ENCODE results near the gene CSAG1.
"Not testable (repeated sequence)": the region's sequence is repeated elsewhere in the genome, so short reads cannot be mapped to it uniquely, and the experiment has no call there.

Gene CSAG1, protein sequence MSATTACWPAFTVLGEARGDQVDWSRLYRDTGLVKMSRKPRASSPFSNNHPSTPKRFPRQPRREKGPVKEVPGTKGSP

GRCh38 chrX:152733261-152733975, at the start of gene CSAG1, which contains the start of gene MAGEA12:
Gene CSAG1, minus strand, starts transcription at chrX:152733721. Its CDS starts 1,261 bp downstream, at chrX:152732460.
Gene MAGEA12, plus strand, starts transcription at chrX:152733757. Its CDS starts 2,405 bp downstream, at chrX:152736162.
- DNase-seq (ENCODE audit: low spot score), result no peak

DNA sequence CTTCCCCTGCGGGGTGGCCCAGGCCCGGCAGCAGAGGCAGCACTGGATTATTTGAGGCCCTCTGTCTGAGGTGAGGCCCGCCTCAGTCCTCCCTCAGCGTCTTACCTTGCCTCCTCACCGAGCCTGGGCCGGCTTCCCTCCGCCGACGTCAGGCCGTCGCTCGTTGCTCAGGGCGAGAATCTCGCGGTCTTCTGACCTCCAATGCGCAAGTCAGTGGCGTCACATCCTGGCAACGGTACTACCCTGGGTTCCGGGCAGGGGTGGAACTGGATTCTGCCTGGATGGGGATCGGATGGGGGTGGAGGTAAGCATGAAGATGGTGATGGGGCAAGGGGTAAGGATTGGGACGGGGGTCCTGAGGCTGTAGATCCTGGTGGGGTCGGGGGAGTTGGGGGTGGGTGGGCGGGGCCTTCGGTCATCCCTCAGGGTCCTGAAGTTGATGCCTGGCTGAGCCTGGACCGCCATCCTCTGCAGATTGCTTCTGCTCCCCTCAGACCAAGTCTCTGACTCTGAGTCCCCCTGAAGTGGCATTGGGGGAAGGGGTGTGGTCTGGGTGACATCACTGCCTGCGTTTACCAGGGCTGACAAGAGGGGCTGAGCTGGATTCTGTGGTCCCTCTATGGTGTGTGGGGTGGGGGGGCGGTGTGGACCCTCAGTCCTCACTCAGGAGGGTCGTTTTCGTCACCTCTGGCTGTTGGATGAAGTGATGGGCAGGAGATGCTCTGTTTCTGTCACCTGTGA, 36.2 kb upstream of the CSAG1 start, which contains the start of gene MAGEA6:
TSS of gene MAGEA6 (minus strand) at position 141 of the 741 bp plus-strand sequence. CDS start 2,039 bp downstream, outside the sequence.
- DNase-seq (ENCODE audit: low spot score), result not testable (repeated sequence)

GRCh38 chrX:152766562-152766961, 33.0 kb upstream of the CSAG1 start:
- DNase-seq (ENCODE audit: low spot score), result not testable (repeated sequence)

DNA sequence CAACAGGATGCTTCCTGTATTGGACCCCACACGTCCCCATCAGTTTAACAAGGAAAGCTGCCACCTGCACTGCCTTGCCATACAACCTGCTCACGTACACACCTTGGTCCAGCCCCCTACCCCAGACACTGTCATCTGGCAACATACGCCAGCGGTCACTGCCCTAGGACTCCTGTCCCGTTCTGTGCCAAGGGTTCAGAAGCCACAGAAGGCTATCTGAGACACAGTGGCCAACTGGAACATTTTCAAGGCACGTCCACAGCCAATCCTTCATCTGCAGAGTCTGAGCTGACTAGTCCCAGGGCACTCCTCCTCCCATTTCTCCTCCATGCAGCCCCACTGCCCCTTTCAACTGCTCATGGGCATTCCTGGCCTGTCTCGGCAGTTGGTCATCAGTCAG, 28.1 kb upstream of the CSAG1 start:
- DNase-seq (ENCODE audit: low spot score), result not testable (repeated sequence)

DNA sequence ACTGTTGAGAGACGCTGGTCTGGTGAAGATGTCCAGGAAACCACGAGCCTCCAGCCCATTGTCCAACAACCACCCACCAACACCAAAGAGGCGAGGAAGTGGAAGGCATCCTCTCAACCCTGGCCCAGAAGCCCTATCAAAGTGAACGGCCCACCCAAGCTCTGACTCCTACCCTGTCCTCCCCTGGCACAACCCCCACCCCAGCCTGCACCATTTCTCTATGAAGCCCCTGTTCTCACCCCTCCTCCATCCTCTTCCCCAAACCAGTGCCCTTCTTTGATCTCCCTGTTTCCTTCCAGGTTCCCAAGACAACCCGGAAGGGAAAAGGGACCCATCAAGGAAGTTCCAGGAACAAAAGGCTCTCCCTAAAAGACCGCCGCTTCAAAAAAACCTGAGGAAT, 26.0 kb upstream of the CSAG1 start:
- not testable (repeated sequence) for DNase-seq (ENCODE audit: low spot score)

DNA sequence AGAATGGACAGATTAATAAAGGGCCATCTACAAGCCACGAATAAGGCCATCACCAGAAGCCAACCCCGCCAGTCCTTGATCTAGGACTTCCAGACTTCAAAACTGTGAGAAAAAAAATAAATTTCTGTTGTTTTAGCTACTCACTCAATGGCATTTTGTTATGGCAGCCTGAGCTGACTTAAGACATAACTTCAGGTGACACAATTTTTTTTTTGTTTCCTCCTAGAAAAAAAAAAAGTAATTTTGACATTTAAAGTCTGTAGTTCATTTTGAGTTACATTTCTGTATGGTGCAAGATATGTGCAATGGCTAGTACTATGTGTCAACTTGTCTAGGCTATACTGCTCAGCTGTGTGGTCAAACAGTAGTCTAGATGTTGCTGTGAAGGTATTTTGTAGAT, 25.4 kb upstream of the CSAG1 start, which contains the start of gene CSAG3:
TSS of gene CSAG3 (plus strand) at position 301 of the 400 bp plus-strand sequence.
- not testable (repeated sequence) for DNase-seq (ENCODE audit: low spot score)

DNA sequence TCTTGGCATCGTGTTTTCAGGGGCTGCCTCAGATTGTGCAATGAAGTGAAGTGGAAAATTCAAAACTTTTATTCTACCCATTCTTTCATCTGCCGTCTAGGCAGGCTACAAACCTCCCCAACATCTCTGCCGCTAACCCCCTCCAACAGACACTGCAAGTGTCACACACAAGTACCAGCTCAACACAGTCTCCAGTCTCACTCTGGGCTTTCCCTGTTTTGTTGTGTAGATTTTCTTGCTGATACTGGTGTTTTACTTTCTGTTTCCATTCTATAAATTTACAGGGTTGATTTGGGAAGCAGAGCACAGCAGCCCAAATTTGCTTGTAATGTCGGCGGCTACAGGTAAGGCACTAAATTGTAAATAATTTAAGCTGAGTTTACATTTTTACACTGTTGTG, 21.4 kb upstream of the CSAG1 start:
- DNase-seq (ENCODE audit: low spot score), result not testable (repeated sequence)

DNA sequence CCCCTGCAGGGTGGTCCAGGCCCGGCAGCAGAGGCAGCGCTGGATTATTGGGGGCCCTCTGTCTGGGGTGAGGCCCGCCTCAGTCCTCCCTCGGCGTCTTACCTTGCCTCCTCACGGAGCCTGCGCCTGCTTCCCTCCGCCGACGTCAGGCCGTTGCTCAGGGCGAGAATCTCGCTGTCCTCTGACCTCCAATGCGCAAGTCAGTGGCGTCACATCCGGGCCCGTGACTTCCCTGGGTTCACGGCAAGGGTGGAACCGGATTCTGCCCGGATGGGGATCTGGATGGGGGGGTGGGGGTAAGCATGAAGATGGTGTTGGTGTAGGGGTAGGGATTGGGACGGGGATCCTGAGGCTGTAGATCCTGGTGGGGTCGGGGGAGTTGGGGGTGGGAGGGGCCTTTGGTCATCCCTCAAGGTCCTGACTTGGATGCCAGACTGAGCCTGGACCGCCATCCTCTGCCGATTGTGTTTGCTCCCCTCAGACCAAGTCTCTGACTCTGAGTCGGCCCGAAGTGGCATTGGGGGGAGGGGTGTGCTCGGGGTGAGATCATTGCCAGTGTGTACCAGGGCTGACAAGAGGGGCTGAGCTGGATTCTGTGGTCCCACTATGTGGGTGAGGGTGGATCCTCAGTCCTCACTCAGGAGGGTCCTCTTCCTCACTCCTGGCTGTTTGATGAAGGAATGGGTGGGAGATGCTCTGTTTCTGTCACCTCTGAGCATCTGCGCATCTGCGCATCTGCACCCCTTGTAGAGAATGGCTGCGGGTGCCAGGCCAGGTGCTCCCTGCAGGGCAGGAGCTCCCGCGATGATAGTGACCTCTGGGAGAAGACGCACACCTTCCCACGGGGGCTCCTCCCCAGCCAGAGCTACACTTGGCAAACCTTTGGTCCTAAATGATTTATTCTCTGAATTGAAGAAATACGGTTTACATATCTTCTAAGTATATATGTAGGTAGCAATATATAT, 20.4 kb upstream of the CSAG1 start, which contains the start of gene MAGEA2:
TSS of gene MAGEA2 (minus strand) at position 157 of the 965 bp plus-strand sequence. CDS start 2,479 bp downstream, outside the sequence.
- DNase-seq (ENCODE audit: low spot score), result not testable (repeated sequence)

GRCh38 chrX:152738560-152738959, 5.0 kb upstream of the CSAG1 start:
- no peak for DNase-seq (ENCODE audit: low spot score)

GRCh38 chrX:152736528-152736927, 3.0 kb upstream of the CSAG1 start:
- DNase-seq (ENCODE audit: low spot score), result not testable (repeated sequence)

- no peak for DNase-seq (ENCODE audit: low spot score)
These were observed 2.5 kb upstream of the CSAG1 start for GRCh38 chrX:152735860-152736511.

DNA sequence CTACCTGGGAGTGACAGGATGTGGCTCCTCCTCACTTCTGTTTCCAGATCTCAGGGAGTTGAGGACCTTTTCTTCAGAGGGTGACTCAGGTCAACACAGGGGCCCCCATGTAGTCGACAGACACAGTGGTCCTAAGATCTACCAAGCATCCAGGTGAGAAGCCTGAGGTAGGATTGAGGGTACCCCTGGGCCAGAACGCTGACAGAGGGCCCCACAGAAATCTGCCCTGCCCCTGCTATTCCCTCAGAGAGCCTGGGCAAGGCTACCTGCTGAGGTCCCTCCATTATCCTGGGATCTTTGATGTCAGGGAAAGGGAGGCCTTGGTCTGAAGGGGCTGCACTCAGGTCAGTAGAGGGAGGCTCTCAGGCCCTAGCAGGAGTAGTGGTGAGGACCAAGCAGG, 1.6 kb upstream of the CSAG1 start:
- no peak for DNase-seq (ENCODE audit: low spot score)

DNA sequence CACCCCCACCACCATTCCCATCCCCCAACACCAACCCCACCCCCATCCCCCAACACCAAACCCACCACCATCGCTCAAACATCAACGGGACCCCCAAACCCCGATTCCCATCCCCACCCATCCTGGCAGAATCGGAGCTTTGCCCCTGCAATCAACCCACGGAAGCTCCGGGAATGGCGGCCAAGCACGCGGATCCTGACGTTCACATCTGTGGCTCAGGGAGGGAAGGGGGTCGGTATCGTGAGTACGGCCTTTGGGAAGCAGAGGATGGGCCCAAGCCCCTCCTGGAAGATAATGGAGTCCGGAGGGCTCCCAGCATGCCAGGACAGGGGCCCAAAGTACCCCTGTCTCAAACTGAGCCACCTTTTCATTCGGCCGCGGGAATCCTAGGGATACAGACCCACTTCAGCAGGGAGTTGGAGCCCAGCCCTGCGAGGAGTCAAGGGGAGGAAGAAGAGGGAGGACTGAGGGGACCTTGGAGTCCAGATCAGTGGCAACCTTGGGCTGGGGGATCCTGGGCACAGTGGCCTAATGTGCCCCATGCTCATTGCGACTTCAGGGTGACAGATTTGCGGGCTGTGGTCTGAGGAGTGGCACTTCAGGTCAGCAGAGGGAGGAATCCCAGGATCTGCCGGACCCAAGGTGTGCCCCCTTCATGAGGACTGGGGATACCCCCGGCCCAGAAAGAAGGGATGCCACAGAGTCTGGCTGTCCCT, 780 bp upstream of the CSAG1 start:
- DNase-seq (ENCODE audit: low spot score), result not testable (repeated sequence)

- DNase-seq (ENCODE audit: low spot score), result no peak
These were observed 8.1 kb downstream of the CSAG1 start for GRCh38 chrX:152725409-152725808.

DNA sequence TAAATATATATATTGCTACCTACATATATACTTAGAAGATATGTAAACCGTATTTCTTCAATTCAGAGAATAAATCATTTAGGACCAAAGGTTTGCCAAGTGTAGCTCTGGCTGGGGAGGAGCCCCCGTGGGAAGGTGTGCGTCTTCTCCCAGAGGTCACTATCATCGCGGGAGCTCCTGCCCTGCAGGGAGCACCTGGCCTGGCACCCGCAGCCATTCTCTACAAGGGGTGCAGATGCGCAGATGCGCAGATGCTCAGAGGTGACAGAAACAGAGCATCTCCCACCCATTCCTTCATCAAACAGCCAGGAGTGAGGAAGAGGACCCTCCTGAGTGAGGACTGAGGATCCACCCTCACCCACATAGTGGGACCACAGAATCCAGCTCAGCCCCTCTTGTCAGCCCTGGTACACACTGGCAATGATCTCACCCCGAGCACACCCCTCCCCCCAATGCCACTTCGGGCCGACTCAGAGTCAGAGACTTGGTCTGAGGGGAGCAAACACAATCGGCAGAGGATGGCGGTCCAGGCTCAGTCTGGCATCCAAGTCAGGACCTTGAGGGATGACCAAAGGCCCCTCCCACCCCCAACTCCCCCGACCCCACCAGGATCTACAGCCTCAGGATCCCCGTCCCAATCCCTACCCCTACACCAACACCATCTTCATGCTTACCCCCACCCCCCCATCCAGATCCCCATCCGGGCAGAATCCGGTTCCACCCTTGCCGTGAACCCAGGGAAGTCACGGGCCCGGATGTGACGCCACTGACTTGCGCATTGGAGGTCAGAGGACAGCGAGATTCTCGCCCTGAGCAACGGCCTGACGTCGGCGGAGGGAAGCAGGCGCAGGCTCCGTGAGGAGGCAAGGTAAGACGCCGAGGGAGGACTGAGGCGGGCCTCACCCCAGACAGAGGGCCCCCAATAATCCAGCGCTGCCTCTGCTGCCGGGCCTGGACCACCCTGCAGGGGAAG, 19.4 kb downstream of the CSAG1 start, which contains the start of gene MAGEA2B:
TSS of gene MAGEA2B (plus strand) at position 814 of the 973 bp plus-strand sequence. CDS start 2,479 bp downstream, outside the sequence.
- not testable (repeated sequence) for DNase-seq (ENCODE audit: low spot score)

DNA sequence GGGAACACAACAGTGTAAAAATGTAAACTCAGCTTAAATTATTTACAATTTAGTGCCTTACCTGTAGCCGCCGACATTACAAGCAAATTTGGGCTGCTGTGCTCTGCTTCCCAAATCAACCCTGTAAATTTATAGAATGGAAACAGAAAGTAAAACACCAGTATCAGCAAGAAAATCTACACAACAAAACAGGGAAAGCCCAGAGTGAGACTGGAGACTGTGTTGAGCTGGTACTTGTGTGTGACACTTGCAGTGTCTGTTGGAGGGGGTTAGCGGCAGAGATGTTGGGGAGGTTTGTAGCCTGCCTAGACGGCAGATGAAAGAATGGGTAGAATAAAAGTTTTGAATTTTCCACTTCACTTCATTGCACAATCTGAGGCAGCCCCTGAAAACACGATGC, 20.3 kb downstream of the CSAG1 start:
- not testable (repeated sequence) for DNase-seq (ENCODE audit: low spot score)

DNA sequence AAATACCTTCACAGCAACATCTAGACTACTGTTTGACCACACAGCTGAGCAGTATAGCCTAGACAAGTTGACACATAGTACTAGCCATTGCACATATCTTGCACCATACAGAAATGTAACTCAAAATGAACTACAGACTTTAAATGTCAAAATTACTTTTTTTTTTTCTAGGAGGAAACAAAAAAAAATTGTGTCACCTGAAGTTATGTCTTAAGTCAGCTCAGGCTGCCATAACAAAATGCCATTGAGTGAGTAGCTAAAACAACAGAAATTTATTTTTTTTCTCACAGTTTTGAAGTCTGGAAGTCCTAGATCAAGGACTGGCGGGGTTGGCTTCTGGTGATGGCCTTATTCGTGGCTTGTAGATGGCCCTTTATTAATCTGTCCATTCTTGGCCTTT, 24.3 kb downstream of the CSAG1 start, which contains the start of gene CSAG2:
TSS of gene CSAG2 (minus strand) at position 101 of the 400 bp plus-strand sequence. CDS start 161 bp downstream, outside the sequence.
- not testable (repeated sequence) for DNase-seq (ENCODE audit: low spot score)

GRCh38 chrX:152706500-152706899, 27.0 kb downstream of the CSAG1 start:
- not testable (repeated sequence) for DNase-seq (ENCODE audit: low spot score)

- not testable (repeated sequence) for DNase-seq (ENCODE audit: low spot score)
These were observed 33.1 kb downstream of the CSAG1 start for GRCh38 chrX:152700390-152700789.

All from RKO (cell line).